ENCODE results near the gene CSNK1G1.
"Not testable (repeated sequence)": the region's sequence is repeated elsewhere in the genome, so short reads cannot be mapped to it uniquely, and the experiment has no call there.

The CSNK1G1 gene

GRCh38 chr15:64355944-64356709 is at the start of gene CSNK1G1:
Gene CSNK1G1, minus strand, starts transcription at chr15:64356173. Its CDS starts 55,674 bp downstream, at chr15:64300499.
- peak; percentile 98 for DNase-seq (ENCODE audit: low spot score)

GRCh38 chr15:64400583-64400982 is 44.6 kb upstream of the CSNK1G1 start:
- DNase-seq (ENCODE audit: low spot score): no peak

- DNase-seq (ENCODE audit: low spot score): peak; percentile 54
These were observed 42.6 kb upstream of the CSNK1G1 start for GRCh38 chr15:64398575-64398974.

GRCh38 chr15:64396789-64397188 is 40.8 kb upstream of the CSNK1G1 start:
- no peak for DNase-seq (ENCODE audit: low spot score)

- DNase-seq (ENCODE audit: low spot score): not testable (repeated sequence)
These were observed 36.5 kb upstream of the CSNK1G1 start for GRCh38 chr15:64392471-64392870.

GRCh38 chr15:64389036-64389435 is 33.1 kb upstream of the CSNK1G1 start:
- DNase-seq (ENCODE audit: low spot score): no peak

GRCh38 chr15:64387562-64388168 is 31.7 kb upstream of the CSNK1G1 start, which contains the start of gene TRIP4:
Gene TRIP4, plus strand, starts transcription at chr15:64387836. Its CDS starts 28 bp downstream, at chr15:64387864.
- DNase-seq (ENCODE audit: low spot score): peak; percentile 98

- DNase-seq (ENCODE audit: low spot score): no peak
These were observed 30.3 kb upstream of the CSNK1G1 start for GRCh38 chr15:64386291-64386690.

GRCh38 chr15:64383760-64384159 is 27.8 kb upstream of the CSNK1G1 start:
- DNase-seq (ENCODE audit: low spot score): no peak

GRCh38 chr15:64381000-64381751 is 25.2 kb upstream of the CSNK1G1 start, which contains the start of gene PCLAF:
Gene PCLAF, minus strand, starts transcription at chr15:64381441. Its CDS starts 70 bp downstream, at chr15:64381371.
- peak; percentile 93 for DNase-seq (ENCODE audit: low spot score)

- DNase-seq (ENCODE audit: low spot score): not testable (repeated sequence)
These were observed 24.3 kb upstream of the CSNK1G1 start for GRCh38 chr15:64380130-64380870.

- no peak for DNase-seq (ENCODE audit: low spot score)
These were observed 23.4 kb upstream of the CSNK1G1 start for GRCh38 chr15:64379216-64379960.

- no peak for DNase-seq (ENCODE audit: low spot score)
These were observed 17.4 kb upstream of the CSNK1G1 start for GRCh38 chr15:64373360-64373759.

- not testable (repeated sequence) for DNase-seq (ENCODE audit: low spot score)
These were observed 15.4 kb upstream of the CSNK1G1 start for GRCh38 chr15:64371383-64371782.

GRCh38 chr15:64369078-64369607 is 13.2 kb upstream of the CSNK1G1 start:
- DNase-seq (ENCODE audit: low spot score): no peak

GRCh38 chr15:64361259-64361658 is 5.3 kb upstream of the CSNK1G1 start:
- peak; percentile 31 for DNase-seq (ENCODE audit: low spot score)

- DNase-seq (ENCODE audit: low spot score): no peak
These were observed 702 bp upstream of the CSNK1G1 start for GRCh38 chr15:64356710-64357040.

- DNase-seq (ENCODE audit: low spot score): peak; percentile 15
These were observed 527 bp downstream of the CSNK1G1 start for GRCh38 chr15:64355348-64355943.

GRCh38 chr15:64354688-64355344 is 1.2 kb downstream of the CSNK1G1 start:
- DNase-seq (ENCODE audit: low spot score): no peak

GRCh38 chr15:64351265-64351664 is 4.7 kb downstream of the CSNK1G1 start:
- DNase-seq (ENCODE audit: low spot score): peak; percentile 16
